ENCODE measurements around the gene DYDC1.

DNA sequence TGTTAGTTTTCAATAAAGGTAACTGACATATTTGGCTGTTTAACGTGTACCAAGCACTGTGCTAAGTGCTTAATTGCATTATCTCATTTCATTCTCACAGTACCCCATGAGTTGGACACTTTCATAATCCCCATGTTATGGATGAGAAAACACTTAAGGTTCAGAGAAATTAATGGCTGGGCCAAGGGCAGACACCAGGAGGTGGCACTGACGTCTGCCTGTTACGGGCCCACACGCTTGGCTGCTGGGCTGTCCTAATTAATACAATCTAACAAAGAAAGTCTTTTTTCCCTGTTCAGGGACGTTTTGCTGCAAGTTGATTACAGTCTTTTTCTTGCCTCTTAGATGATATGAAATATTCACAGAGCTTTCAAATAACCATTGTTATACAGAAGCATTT is 16.1 kb upstream of the DYDC1 start:
- TF ChIP-seq, protein P1, sequence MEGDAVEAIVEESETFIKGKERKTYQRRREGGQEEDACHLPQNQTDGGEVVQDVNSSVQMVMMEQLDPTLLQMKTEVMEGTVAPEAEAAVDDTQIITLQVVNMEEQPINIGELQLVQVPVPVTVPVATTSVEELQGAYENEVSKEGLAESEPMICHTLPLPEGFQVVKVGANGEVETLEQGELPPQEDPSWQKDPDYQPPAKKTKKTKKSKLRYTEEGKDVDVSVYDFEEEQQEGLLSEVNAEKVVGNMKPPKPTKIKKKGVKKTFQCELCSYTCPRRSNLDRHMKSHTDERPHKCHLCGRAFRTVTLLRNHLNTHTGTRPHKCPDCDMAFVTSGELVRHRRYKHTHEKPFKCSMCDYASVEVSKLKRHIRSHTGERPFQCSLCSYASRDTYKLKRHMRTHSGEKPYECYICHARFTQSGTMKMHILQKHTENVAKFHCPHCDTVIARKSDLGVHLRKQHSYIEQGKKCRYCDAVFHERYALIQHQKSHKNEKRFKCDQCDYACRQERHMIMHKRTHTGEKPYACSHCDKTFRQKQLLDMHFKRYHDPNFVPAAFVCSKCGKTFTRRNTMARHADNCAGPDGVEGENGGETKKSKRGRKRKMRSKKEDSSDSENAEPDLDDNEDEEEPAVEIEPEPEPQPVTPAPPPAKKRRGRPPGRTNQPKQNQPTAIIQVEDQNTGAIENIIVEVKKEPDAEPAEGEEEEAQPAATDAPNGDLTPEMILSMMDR (IDR thresholded peaks at IDR 0.05) = no peak
- TF ChIP-seq POLR2A (IDR thresholded peaks at IDR 0.05) = no peak
